Right renal pelvis (tissue), 4 donors: ENCODE results near the gene C9. TPM values are rescaled to one million over a fixed set of nuclear protein-coding genes. Genes with fewer than 3 reads are reported as not detected.
A peak's percentile ranks its signal among the peaks of the same experiment; 100 is the strongest.

Experiments used
- DNase-seq, 4 donors: peaks; one replicate each; pipeline ENCODE4 v3.0.0-alpha.2; 2013; ENCODE audit warnings: low read depth in 4 of 4, low spot score in 3 of 4, missing footprints in 1 of 4
- polyA plus RNA-seq, 4 donors: library from polyadenylated mRNA; unstranded; fragments of 120-200 nt; gene quantifications; one replicate each; pipeline ENCODE4 v1.2.1, GENCODE V29; 2013; ENCODE audit not compliant: insufficient read length in 4 of 4

Gene C9
- polyA plus RNA-seq, 4 donors = 0.16 to 0.35 (median 0.29) TPM

DNA sequence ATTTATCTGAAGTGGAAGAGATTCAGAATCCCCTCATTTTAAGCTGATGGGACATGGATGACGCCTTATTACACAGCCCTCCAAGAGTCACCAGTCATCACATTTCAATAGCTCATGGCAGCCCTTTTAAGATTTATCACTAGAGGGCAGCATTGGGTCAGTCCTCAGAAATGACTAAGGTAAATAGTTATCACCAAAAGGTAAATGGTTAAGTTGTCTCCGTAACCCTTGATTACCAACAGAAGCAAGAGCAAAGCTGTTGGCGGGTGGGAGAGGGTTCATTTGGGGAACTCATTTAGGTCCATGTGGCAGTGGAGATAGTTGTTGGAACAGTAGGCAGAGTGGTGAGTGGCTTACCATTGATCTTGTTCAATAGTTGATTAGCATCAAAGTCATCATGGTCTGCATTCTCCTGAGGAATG lies 12.0 kb upstream of the C9 start:
- DNase-seq = peak in 1 of 4 donors; percentile 41

DNA sequence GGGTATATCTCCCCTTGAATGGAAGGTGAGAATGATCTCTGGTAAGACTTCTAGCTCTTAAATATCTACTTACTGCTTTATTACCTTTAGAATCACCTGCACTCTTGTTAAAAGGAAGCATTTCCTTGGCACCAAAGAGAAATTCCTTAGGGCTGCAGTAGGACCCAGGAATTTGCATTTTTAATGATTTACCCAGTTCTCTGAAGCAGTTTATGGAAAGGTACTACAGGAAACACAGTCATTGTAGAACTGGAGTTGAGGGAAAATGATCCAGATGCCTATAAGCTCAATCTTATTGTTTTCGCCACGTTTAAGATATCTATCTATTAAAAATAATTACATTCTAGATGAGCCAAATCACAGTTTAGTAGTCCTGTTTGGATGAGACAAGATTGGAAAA lies 9.5 kb upstream of the C9 start:
- DNase-seq = peak in 2 of 4 donors; percentile 24 to 30

DNA sequence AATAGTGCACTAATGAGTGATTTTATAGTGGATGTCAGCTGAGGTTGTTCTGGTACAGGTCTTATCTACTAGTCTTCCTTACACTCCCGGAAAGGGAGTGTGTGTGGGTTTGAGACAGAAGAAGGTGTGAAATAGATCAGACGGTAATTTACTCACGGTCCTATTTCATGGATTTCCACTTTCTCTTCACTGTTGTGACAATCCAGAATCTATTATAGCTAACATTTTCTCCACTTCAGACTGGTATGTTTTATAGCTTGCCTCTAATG lies 7.0 kb upstream of the C9 start:
- no peak for DNase-seq

DNA sequence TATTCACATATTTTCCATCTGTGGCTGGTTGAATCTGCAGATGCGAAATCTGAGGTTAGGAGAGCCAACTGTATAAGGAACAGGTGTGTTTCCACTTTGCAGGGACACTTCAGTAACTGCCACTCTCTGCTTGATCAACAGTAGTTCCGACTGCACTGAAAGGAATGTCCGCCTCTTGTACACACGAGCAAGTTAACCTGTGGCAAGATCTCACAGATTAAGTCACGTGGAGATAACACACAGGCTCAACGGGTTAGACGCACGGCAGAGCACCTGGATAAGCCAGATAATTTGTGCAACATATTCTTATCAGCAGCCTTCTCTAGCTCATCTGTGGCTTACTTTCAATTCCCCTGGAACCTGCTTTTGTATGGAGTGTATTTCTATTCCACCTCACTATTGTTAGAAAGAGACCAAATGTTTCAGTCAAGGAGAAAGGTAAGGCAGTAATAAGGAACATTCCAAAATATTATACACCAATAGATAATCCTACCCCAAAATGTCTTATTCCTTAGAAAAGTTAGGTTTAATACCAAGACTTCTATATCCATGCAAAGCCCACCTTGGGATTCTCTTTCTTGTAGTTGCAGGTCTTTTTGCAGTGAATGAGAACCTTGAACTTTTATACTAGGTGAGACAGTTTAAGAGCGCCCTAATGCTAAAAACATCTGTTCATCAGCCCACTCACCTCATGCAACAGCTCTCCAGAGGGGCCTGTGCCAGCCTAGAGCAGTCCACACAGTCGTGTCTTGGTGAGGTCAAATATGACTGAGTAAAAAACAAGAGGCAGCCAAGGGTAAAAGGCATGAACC lies 6.5 kb upstream of the C9 start:
- no peak for DNase-seq

DNA sequence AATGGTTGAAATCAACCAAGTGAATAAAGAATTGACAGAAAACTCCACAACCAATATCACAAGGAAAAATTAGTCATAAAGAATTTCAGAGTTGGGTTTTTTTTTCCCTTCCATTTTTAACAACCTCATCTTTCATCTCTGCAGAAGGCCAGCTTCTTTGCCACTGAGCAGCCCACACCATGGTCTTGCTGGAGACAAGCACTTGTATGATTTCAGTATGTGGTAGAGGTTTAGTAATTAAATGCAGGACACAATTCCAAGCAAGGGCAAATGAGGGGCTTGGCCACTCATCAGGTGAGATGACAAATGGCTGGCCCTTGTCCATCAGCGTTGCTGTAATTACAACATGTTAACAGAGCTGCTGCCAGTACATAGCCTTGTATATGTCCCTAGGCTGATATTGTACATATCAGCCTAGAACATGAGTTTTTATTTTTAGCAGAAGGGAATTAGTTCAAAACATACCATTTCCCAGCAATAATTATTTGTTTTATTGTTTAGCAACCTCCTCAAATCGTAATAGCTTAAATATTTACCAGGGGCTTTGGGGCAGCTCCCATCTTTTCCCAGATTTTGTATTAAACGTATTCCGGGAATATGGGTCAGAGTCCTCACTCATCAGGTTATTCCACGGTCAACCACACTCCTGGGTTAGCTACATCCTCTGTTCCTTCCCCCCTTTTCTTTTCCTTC lies 5.0 kb upstream of the C9 start:
- DNase-seq = no peak

DNA sequence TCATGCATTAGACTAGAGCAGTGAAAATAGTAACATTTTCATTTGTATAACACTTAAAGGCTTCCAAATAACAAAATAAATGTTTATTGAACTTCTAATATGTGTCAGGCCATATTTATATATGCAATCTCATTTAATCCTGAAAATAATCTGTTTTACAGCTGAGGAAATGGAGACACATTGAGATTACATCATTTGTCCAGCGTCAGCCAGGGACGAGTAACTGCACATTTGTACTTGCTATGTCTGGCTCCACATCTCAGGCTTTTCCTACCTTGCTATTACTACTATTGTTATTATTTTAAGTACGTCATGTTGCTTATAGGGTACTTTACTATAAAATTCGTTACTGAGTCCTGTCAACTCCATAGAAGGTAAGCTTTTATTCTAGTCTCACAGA lies 3.8 kb upstream of the C9 start:
- no peak for DNase-seq

DNA sequence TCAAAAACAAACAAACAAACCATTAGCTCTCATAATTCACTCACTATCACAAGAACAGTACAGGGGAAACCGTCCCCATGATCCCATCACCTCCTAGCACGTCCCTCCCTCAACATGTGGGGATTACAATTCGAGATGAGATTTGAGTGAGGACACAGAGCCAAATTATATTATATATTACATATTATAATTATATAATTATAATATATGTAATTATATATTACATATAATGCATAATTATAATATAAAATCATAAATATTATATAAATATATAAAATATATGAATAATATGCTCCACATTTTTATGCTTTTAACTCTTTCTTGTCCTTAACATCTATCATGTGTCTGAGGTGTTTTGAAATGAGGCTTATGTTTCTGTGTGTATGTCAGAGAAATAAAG lies 3.4 kb upstream of the C9 start:
- no peak for DNase-seq

DNA sequence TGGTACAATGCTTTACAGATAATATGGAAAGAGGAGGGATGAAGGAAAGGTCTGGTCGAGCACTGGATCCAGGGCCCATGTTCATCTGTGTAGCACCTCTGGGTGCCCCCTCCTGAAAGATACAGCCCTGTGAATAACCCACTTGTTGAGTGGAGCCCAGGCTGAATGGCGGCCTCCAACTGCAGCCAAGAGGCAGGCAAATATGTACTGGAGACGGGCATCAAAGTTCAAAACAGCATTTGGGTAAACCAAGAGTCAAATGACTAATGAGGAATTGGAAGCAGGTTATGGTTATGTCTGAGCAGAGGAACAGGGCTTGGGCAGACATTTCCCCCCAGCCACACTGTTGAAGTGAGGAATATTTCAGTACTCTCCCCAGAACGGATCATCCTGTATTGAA lies 1.1 kb downstream of the C9 start:
- DNase-seq = no peak

DNA sequence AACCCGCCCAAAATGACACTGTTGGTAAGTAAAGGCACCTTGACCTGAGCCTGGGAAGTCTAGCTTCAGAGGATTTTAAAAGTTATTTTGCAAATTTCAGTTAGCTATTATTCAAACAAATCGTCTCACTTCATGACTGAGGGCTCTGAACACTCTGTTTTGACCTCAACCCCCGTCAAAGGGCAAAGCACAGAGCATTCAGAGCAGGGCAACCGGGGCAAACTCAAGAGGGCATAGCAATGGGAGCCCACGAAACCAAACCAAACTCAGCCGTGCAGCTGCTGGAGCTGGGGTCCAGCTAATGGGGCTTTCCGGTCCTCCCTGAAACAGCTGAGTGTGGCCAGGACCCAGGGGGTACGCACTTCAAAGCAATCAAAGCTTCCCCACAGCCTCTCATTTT lies 1.6 kb downstream of the C9 start:
- no peak for DNase-seq

DNA sequence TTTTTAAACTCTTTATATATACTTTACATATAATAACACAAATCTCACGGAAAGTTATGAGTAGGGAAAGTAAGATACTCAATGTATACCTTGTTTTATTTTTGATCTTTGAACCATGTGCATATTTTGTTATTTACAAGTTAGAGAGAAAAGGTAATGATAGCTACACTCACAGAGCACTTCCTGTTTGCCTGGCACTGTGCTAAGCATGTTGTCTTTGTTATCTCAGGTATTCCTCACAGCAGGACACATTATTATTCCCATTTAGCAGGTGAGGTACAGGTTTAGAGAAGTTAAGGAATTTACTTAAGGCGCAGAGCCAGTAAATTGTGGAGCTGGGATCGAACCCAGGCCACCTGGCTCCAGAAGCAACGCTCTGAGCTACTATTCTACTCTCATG lies 3.0 kb downstream of the C9 start:
- DNase-seq = no peak

DNA sequence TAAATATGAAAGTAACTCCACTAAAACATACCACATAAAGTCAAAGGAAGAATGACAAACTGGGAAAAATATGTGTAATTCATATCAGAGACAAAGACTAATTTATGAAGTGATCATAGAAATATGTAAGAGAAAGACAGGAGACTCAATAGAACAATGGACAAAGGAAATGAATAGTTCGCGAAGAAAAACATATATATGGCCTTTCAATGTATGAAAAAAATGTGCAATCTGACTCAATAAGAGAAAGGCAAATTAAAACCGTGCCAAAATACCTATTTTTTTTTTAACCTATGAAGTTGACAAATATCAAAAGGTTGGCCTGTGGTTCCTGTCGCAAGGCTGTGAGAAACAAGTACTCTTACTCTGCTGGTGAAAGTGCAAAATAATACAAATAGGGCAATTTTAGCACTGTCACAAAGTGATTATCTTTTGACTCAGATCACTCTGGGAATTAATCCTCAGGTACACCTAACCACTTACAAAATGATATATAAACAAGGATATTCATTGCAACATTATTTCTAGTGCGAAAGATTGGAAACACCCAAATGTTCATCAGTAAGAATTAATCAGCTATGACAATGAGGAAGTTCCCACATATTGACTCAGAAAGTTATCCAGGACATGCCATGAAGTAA lies 3.7 kb downstream of the C9 start:
- no peak for DNase-seq

DNA sequence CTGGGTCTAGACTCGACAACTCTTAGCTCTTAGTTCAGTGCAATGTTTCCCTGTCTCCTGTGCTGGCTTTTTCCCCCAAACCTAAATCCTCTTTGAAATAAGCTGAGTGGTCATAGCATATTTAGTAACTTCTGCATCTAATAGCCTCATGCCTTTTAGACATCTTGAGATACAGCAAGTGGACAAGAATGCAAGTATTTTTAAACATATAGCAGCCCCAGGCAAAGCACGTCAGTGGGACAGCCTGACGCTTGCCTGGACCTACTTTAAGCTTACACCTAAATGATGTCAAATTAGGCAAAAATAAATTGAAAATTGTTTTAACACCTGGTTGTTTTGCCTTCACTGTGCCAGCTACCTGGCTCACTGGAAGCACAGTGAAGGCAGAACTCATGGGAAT lies 8.0 kb downstream of the C9 start:
- no peak for DNase-seq

DNA sequence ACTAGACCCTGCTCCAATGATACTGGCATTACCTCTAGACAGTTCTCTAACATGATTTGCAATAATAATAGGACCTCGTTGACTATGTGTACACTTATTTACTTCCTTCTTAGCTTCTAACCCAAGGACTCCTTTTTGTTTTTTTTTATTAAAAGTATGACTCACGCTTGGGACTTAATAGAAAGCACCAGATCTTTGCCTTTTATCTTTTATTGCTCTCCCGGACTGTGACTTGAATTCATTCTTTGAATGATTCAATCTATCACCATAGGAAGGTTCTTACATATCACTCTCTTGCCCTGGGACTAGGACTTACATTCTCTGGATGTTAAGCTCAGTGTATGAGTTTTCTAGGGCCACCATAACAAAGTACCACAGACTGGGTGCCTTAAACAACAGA lies 9.0 kb downstream of the C9 start:
- no peak for DNase-seq

DNA sequence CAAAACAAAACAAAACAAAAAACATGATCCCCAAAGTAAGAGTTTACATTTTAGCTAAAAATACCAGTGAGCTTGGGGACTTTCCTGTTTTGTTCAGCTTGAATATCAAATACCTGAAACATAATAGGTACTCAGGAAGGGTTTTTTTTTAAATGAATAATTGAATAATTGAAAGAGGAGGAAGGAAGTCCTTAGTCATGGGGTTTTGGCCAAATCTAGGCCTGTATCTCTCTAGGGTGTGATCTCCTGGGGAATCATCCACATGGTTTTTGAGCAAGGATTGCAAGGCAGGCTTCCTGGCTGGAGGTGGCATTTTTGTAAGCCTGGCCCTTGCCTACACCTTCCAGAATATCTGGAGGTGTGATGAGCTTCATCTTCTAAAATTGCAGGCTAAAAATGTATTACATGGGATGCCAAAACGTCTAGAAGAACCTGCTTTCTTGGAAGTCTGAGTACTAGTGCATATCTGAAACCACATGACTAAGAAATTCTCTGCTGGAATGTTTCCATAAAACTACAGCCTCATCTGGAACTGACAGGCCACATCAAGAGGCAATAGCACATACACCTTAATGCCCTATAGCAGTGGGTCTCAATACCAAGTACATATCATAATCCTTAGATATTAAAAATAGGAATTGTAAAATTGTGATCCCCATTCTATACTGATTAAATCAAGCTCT lies 10.4 kb downstream of the C9 start:
- no peak for DNase-seq

DNA sequence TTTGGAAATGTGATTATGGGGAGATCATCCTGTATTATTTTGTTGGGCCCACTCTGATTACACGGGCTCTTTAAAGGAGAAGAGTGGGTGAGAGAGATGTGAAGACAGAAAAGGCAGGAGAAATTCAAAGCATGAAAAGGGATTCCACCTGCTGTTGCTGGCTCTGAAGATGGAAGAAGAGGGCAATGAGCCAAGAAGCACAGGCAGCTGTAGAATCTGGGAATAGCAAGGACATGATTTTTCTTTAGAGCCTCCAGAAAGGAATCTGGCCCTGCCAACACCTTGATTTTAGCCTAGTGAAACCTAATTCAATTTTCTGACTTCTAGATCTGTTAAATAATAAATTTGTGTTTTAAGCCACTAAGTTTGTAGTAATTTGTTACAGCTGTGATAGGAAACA lies 11.3 kb downstream of the C9 start:
- no peak for DNase-seq

DNA sequence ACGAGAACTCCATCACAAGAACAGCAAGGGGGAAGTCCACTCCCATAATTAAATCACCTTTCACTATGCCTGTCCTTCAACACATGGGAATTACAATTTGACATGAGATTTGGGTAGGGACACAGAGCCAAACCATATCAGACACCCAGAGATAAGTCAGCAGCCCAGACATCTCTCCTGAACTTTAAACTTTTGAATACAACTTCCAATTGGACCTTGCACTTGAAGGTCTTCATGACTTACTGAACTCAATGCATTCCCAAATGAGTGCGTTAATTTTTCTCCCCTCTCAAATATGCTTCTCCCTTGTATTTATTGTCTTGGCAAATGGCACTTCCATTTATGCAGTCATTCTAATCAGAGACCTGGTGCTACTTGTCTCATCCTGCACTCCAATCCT lies 12.1 kb downstream of the C9 start:
- no peak for DNase-seq

DNA sequence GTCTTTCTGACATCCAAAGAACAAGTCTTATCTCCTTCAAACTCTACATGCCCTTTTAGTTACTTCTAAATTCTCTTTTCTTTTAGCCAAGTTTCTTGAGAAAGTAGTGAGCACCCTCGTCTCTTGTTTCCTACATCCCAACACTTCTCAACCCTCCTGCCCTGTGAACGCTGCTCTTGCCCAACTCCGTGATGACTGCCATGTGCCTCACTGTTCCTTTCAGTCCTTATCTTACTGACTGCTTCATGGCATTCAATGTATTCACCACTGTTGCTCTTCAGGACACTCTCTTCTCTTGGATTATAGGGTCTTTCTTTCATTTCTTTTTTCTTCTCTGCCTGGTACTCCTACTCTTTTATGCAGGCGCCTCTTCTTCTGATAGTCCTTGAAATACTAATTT lies 14.8 kb downstream of the C9 start:
- DNase-seq = no peak

DNA sequence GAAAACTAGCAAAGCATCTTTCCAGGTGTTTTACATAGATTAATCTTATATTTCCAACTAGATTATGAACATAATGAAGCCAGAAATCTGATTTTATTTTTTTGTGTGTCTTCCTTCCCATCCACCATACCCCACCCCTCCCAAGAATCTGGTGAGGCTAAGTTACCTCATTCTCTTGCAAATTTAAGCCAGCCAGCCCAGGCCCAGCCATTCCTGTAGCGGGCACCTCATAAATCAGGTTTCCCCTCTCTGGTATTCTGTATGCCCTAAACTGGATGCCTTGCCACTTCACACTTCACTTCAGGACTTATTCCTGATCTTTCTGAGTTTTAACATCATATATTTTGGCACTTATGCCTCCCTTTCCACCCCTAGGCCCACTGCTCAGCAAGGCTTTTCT lies 21.8 kb downstream of the C9 start:
- DNase-seq = no peak

DNA sequence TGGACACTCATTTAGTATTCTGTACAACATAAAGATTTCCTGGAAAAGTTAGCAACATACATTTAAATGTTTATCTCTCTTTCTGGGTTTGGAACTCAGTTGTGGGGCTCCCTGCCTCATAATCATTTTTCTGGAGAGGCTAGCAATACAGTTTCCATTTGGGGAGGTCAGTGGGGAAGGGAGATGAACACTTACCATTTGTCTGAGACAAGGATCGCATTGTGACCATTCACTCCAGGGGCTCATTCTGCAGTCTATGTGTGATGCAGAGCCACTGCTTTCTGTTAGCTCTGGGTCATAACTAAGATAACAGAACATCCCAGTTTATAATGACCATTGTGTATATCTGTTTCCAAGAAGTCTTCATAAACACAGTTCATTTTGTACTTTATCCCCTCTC lies 22.4 kb downstream of the C9 start:
- no peak for DNase-seq

DNA sequence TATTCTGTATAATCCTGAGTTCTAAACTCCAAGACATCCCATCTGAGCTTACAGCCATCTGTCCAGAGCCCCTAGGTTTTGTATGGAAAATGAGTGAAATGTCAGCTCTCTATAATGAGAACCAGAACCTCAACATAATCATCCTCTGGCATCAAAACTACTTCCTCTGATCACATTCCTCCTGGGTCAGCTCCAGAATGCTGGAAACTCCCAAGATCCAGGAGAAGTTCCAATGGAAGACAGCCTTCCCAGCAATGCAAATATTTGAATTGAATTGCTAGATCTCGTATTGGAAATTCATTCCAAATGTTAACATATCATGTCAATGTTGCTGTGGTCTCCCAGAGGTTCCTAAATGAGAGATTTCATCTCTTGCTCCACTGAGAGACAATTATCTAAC lies 23.8 kb downstream of the C9 start:
- DNase-seq = no peak

DNA sequence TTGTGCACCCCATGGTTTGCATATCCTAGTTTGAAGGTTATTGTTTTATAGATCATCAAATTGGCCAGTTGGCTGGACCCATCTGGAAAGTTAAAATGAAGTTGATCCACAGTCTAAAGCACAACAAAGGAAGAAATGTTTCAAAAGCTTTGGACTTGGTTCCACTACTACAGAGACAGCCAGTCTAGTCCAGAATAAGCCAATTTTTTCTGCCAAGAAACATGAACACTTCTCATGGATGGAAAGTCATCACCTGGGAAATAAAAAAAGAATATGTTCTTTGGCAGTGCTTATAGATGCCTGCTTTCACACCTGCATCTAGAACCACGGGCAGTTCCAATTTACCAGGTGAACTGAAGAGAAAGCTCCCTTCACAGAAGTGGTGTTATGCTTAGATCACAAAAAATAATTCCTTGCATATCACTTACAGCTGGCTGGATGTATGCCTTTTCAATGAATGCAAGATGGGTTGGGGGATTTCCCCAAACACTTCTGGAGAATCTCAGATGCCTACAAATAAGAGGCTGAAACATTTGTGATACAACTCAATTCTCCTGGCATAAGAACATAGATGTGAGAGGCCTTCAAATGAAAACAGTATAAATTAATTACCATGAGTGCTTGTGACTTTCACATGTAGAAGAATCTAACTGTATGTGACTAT lies 26.9 kb downstream of the C9 start:
- DNase-seq = no peak
